ENCODE data around the gene ATXN7. TPM values are rescaled to one million over a fixed set of nuclear protein-coding genes. Genes with fewer than 3 reads are reported as not detected.

Gene ATXN7
- total and polyA plus RNA-seq, 2 of the 13 experiments (the other 11 are each of a cell fraction or from before 2014, with no cell fraction given), result 13.8 to 20.0 TPM

DNA sequence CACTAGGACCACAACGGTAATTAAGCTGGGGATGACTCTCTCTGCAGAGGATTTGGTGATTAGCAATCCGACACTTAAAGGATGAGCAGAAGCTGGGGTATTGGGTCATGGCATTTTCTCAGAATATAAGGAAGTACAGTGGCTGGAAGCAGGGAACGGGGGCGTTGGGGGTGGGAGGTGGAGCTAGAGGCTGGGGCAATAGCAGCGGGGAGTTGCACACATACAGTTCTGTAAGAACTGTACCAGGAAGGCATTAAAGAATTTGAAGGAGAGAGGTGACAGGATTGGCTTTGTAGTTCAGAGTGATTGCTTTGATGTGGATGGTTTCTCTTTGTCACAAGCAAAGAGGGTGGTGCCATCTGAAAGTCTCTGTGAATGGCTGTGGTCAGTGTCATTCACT lies 131.4 kb downstream of the ATXN7 start (continued):
- TF ChIP-seq, protein P1, sequence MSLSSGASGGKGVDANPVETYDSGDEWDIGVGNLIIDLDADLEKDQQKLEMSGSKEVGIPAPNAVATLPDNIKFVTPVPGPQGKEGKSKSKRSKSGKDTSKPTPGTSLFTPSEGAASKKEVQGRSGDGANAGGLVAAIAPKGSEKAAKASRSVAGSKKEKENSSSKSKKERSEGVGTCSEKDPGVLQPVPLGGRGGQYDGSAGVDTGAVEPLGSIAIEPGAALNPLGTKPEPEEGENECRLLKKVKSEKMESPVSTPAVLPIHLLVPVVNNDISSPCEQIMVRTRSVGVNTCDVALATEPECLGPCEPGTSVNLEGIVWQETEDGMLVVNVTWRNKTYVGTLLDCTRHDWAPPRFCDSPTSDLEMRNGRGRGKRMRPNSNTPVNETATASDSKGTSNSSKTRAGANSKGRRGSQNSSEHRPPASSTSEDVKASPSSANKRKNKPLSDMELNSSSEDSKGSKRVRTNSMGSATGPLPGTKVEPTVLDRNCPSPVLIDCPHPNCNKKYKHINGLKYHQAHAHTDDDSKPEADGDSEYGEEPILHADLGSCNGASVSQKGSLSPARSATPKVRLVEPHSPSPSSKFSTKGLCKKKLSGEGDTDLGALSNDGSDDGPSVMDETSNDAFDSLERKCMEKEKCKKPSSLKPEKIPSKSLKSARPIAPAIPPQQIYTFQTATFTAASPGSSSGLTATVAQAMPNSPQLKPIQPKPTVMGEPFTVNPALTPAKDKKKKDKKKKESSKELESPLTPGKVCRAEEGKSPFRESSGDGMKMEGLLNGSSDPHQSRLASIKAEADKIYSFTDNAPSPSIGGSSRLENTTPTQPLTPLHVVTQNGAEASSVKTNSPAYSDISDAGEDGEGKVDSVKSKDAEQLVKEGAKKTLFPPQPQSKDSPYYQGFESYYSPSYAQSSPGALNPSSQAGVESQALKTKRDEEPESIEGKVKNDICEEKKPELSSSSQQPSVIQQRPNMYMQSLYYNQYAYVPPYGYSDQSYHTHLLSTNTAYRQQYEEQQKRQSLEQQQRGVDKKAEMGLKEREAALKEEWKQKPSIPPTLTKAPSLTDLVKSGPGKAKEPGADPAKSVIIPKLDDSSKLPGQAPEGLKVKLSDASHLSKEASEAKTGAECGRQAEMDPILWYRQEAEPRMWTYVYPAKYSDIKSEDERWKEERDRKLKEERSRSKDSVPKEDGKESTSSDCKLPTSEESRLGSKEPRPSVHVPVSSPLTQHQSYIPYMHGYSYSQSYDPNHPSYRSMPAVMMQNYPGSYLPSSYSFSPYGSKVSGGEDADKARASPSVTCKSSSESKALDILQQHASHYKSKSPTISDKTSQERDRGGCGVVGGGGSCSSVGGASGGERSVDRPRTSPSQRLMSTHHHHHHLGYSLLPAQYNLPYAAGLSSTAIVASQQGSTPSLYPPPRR (CRISPR knock-in tag; IDR thresholded peaks at IDR 0.05; ENCODE audit: borderline replicate concordance), result no peak
- TF ChIP-seq, protein P2, sequence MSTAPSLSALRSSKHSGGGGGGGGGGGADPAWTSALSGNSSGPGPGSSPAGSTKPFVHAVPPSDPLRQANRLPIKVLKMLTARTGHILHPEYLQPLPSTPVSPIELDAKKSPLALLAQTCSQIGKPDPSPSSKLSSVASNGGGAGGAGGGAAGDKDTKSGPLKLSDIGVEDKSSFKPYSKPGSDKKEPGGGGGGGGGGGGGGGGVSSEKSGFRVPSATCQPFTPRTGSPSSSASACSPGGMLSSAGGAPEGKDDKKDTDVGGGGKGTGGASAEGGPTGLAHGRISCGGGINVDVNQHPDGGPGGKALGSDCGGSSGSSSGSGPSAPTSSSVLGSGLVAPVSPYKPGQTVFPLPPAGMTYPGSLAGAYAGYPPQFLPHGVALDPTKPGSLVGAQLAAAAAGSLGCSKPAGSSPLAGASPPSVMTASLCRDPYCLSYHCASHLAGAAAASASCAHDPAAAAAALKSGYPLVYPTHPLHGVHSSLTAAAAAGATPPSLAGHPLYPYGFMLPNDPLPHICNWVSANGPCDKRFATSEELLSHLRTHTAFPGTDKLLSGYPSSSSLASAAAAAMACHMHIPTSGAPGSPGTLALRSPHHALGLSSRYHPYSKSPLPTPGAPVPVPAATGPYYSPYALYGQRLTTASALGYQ (CRISPR knock-in tag; IDR thresholded peaks at IDR 0.05), result no peak
- TF ChIP-seq KDM1A (CRISPR knock-in tag; IDR thresholded peaks at IDR 0.05), result no peak
- no peak for TF ChIP-seq ZFX (CRISPR knock-in tag; IDR thresholded peaks at IDR 0.05; ENCODE audit: low read depth)

Data from HepG2 (cell line).